Natural killer cell (primary cell): ENCODE data around the gene JAK3. TPM values are rescaled to one million over a fixed set of nuclear protein-coding genes. Genes with fewer than 3 reads are reported as not detected.

Experiments
- ATAC-seq, 3 donors: fragments of 150-1000 bp in 2 of 3; fragments of 200-7000 bp in 1 of 3; cut with Tn5 transposase; 1 replicate in 1 of 3; 2 replicates in 2 of 3; pipeline ENCODE4 v1.10.0; 2021; ENCODE audit warnings: mild to moderate bottlenecking in 2 of 3, moderate library complexity in 2 of 3
- DNase-seq, 2 donors: peaks; one replicate each; pipeline versions ENCODE4 v3.0.0 to v3.0.0-alpha.2; 2013 to 2021; ENCODE audit warnings: mixed read lengths in 1 of 2
- H3K27ac ChIP-seq: one replicate; pipeline ENCODE4 v1.5.1; 2013; ENCODE audit warnings: mild to moderate bottlenecking, low read length
- H3K27me3 ChIP-seq: one replicate; pipeline ENCODE4 v1.6.1; 2013; ENCODE audit warnings: low read length; ENCODE audit not compliant: control insufficient read depth, insufficient read depth
- H3K36me3 ChIP-seq: one replicate; pipeline ENCODE4 v1.6.1; 2013; ENCODE audit warnings: low read length; ENCODE audit not compliant: control insufficient read depth, insufficient read depth
- H3K4me1 ChIP-seq: one replicate; pipeline ENCODE4 v1.6.1; 2013; ENCODE audit warnings: low read length; ENCODE audit not compliant: control insufficient read depth, insufficient read depth
- H3K4me3 ChIP-seq: one replicate; pipeline ENCODE4 v1.5.1; 2013; ENCODE audit warnings: low read length
- H3K9me3 ChIP-seq: one replicate; pipeline ENCODE4 v1.6.1; 2013; ENCODE audit warnings: low read length; ENCODE audit not compliant: control insufficient read depth, insufficient read depth
- H3K27ac Mint-ChIP-seq, 2 donors: one replicate each; pipeline ENCODE4 v1.8.0; 2022; ENCODE audit warnings: mild to moderate bottlenecking in 2 of 2, mixed read lengths in 2 of 2, moderate library complexity in 1 of 2
- H3K27me3 Mint-ChIP-seq, 2 donors: one replicate each; pipeline ENCODE4 v1.8.0; 2022; ENCODE audit warnings: low read depth in 2 of 2, mixed read lengths in 2 of 2
- H3K36me3 Mint-ChIP-seq: one replicate; pipeline ENCODE4 v1.8.0; 2022; ENCODE audit warnings: mixed read lengths
- H3K4me1 Mint-ChIP-seq, 2 donors: one replicate each; pipeline ENCODE4 v1.8.0; 2022; ENCODE audit warnings: mixed read lengths in 2 of 2
- H3K4me3 Mint-ChIP-seq: one replicate; pipeline ENCODE4 v1.8.0; 2022; ENCODE audit warnings: mild to moderate bottlenecking, moderate library complexity, mixed read lengths
- H3K9me3 Mint-ChIP-seq, 2 donors: one replicate each; pipeline ENCODE4 v1.8.0; 2022; ENCODE audit warnings: mixed read lengths in 2 of 2
- CTCF ChIP-seq: fragments of 200-600 bp; IDR thresholded peaks from one replicate; pipeline ENCODE4 v1.8.0; 2022; ENCODE audit warnings: antibody characterized with exemption
- WGBS: methylation state at CpG from one replicate; pipeline ENCODE4 v1.1.7; 2013; ENCODE audit warnings: missing lambda C conversion rate; ENCODE audit not compliant: insufficient coverage; 5-methylcytosine and 5-hydroxymethylcytosine counted together
- intact Hi-C: fragments of 100-400 bp; cut with micrococcal nuclease; formaldehyde crosslinking; loops from one replicate; pipeline ENCODE4 v1.14.2; 2022
- total RNA-seq, 4 donors: library from RNA; stranded (reverse); fragments of 120-200 nt in 1 of 4; gene quantifications; one replicate each; pipeline versions ENCODE4 v1.2.3 to v1.2.4, GENCODE V29; 2013 to 2022

The JAK3 gene
- total RNA-seq, result 100 to 1,000 TPM in 1 of 3 donors, 10 to 100 TPM in 2; 72.1 to 105 (median 96.1) TPM
- total RNA-seq (2013), result 49.6 TPM

GRCh38 chr19:17847538-17848366 is at the start of gene JAK3:
Gene JAK3 (minus strand): TSS chr19:17847982. CDS start chr19:17844417, 3,565 bp downstream.
- intact Hi-C loops, result no loop called here
- Histone ChIP-seq H3K36me3 (peaks cover 14% of the 10 kb centered on the region), H3K27me3 (no peaks in the 10 kb centered on the region), H3K4me1 (peaks cover 89% of the 10 kb centered on the region), H3K27ac (peak within 1 kb of the TSS; percentile 81), H3K4me3 (peak within 1 kb of the TSS; percentile 61), H3K9me3 (no peaks in the 10 kb centered on the region)
- Mint-ChIP-seq H3K27ac (peak within 1 kb of the TSS; percentile 98 to 99), H3K9me3 (no peaks in the 10 kb centered on the region), H3K27me3 (no peaks in the 10 kb centered on the region), H3K4me3 (peak within 1 kb of the TSS; percentile 82), H3K4me1 (peaks cover 35 to 72% of the 10 kb centered on the region in 2 donors), H3K36me3 (no peaks in the 10 kb centered on the region)
- DNase-seq (peak; percentile 71 to 93), ATAC-seq (peak; percentile 79 to 88 (median 86))
- WGBS, result under 1% methylated on average over 38 of the region's 40 CpGs
- no peak for TF ChIP-seq CTCF

GRCh38 chr19:17893766-17894165 is 46.0 kb upstream of the JAK3 start:
- Histone ChIP-seq H3K36me3 (no peaks in the 10 kb centered on the region), H3K27ac (no peak overlapping the region), H3K4me3 (no peak overlapping the region), H3K27me3 (no peaks in the 10 kb centered on the region), H3K4me1 (no peaks in the 10 kb centered on the region), H3K9me3 (no peaks in the 10 kb centered on the region)
- H3K9me3 Mint-ChIP-seq, result no peaks in the 10 kb centered on the region
- H3K27ac Mint-ChIP-seq, result no peak overlapping the region
- ATAC-seq, result no peak
- intact Hi-C loops, result no loop called here
- no peaks in the 10 kb centered on the region for H3K4me1 Mint-ChIP-seq
- TF ChIP-seq CTCF, result no peak
- 90% methylated on average over 9 of the region's 9 CpGs for WGBS
- H3K4me3 Mint-ChIP-seq, result no peak overlapping the region
- H3K27me3 Mint-ChIP-seq, result peaks cover 0 to 5% of the 10 kb centered on the region in 2 donors
- DNase-seq, result no peak
- H3K36me3 Mint-ChIP-seq, result no peaks in the 10 kb centered on the region

GRCh38 chr19:17889609-17890214 is 41.9 kb upstream of the JAK3 start:
- no peaks in the 10 kb centered on the region for H3K36me3 Mint-ChIP-seq
- 80% methylated on average over 17 of the region's 18 CpGs for WGBS
- no peak overlapping the region for H3K27ac Mint-ChIP-seq
- DNase-seq (no peak), ATAC-seq (no peak)
- H3K4me3 Mint-ChIP-seq, result no peak overlapping the region
- no peaks in the 10 kb centered on the region for H3K4me1 Mint-ChIP-seq
- H3K27me3 ChIP-seq, result no peaks in the 10 kb centered on the region
- no peaks in the 10 kb centered on the region for H3K4me1 ChIP-seq
- no peak overlapping the region for H3K27ac ChIP-seq
- H3K27me3 Mint-ChIP-seq, result peaks cover 0 to 5% of the 10 kb centered on the region in 2 donors
- no peaks in the 10 kb centered on the region for H3K36me3 ChIP-seq
- no peak overlapping the region for H3K4me3 ChIP-seq
- TF ChIP-seq CTCF, result no peak
- H3K9me3 Mint-ChIP-seq, result no peaks in the 10 kb centered on the region
- intact Hi-C loops, result no loop called here
- H3K9me3 ChIP-seq, result no peaks in the 10 kb centered on the region
